Non-pigmented ciliary epithelial cell (primary cell): Measurements from ENCODE around the gene RAB3C.

Experiments used
- DNase-seq: peaks from one replicate; pipeline ENCODE4 v3.0.0-alpha.2; 2010; ENCODE audit warnings: low read depth

RAB3C gene

DNA sequence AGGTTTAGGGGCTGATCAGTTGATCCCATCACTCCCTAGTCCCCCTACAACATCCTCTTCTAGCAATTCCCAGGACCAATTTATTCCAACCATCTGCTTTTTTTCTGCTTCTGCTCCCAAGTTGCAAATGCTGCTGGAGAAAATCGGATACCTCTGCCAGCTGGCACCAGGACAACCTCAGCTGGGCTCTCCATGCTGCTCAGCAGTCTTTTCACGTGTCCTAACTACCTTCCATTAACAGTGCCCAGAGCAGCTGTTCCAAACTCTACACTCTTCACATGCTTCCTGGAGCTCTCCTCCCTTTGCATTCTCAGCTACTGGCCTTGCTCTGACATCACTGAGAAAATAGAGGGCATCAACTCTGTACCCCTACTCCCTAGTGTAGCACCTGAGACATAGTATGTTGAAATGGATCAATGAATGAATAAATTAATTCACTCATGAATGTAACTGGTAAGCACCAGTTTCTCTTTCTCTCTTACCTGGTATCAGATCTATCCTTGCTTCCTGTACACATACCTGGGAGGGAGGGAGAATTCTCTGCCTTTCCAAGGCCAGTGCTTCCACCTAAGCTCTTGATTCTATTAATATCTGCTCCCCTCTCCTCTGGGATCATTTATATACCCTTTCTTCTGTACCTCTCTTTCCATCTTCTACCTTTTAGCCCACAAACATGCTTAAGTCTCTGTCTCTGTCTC is 191.0 kb downstream of the RAB3C start:
- no peak for DNase-seq

DNA sequence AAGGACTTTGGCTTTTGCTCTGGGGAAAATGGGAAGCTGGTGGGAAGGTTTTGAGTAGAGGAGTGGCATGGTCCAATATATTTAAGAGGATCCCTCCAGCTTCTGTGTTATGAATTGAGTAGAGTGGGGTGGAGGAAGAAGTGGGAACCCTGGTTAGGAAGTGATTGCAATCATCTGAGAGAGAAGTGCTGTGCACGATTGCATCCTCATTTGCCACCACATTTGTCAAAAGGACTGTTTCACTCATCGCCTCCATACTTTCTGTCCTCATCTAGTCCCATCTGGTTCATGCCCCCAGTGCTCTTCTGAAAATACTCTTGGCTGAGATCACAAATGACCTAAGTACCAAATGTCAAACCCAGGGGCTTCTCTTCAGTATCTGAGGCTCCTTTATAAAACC is 192.1 kb downstream of the RAB3C start:
- DNase-seq: no peak

DNA sequence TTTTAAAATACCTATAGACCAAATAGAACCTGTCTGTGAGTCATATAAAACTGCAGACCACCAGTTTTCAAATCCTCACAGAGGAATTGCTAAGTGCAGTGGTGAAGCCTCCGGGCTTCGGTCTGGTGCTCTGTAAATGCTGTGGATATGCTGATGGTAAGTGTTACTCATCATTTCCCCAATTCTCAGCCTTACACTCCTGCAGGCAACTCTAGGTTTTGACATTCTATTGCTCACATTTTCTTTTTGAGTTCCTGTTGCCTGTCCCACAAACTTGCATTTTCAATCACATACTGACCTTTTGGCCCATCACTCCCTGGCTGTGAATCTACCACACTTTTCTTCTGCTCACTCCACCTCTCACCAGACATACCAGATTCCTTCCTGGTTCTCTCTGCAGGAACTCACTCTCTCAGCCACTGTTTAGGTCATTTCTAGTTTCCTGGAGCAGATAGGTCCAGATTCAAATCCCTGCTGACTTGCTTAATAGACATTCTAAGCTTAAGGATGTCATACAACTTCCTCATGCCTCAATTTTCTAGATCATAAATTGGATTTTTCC is 192.9 kb downstream of the RAB3C start:
- DNase-seq: no peak

DNA sequence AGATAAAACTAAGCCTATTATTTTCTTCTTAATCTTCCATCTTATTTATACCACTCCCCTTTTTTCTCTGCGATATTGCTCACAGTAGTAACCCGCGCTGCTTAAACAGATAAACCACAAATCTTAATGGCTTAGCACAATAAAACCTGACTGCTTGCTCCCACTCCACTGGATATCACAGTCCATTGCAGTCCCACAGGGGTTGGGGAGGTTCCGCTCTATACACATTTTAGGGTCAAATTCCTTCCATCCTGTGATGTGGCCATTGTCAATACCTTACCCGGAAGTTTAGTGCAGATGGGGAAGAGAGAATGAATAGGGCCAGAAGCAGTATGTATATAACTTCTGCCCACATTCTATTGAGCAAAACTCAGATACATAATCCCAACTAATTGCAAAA is 193.7 kb downstream of the RAB3C start:
- no peak for DNase-seq

DNA sequence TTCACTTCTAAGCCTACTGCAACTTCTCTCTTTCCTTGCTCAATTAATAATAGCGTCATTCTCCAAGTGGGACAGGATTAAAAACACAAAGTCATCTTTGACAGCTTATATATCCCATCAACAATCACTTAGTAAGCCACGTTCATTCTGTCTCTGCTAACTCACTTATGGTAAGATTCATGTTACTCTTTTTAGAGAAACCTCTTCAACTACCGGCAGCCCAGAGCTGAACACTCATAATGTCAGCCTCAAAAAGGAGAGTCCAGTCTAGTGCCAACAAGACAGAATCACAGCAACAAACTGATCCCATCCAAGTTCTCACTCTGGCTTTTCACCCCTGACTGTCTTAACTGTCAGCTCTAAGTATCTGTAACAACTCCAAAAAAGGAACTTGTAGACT is 196.0 kb downstream of the RAB3C start:
- no peak for DNase-seq

DNA sequence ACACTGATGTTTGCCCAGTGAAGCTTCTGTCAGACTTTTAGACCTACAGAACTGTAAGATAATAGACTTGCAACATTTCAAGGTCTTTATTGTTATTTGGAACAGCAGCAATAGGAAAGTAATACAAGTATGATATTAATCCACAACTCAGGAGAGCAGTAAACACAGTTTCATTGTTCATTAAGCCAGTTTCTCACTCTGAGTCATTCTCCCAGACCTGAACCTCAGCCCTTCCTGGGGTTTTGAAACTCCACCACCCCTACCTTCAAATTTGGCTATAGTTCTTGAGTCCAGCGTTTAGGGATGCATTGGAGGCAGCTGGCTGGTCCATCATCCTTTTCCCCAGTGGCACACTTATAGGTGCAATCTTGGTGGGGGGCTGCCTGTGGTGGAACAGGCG is 203.2 kb downstream of the RAB3C start:
- no peak for DNase-seq

DNA sequence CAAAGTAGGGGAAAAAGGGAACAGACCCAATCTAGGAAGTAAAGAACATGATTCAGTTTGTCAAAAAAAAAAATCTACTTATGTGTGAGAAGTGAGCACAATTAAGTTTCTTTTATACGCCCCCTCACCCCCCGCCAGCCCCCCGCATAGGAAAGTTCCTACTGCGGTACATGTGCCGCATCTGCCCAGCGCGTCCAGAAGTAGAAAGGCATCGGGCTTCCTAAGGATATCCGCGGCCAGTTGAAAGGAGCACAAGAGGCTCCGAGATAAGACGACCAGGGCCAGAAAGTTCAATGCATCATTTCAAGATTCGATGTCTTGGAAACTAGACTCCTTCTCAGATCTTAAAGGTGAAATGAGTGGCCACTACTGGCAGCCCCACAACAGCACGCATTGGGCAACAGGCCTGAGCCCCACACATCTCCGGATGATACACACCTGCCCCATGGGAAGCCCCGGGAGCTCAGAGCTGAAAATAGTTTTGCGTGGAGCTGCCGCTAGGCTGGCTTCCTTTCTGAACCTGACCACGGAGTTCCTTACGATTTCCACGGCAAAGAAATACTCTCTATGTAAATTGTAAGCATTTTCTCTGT is 203.9 kb downstream of the RAB3C start:
- DNase-seq: no peak

DNA sequence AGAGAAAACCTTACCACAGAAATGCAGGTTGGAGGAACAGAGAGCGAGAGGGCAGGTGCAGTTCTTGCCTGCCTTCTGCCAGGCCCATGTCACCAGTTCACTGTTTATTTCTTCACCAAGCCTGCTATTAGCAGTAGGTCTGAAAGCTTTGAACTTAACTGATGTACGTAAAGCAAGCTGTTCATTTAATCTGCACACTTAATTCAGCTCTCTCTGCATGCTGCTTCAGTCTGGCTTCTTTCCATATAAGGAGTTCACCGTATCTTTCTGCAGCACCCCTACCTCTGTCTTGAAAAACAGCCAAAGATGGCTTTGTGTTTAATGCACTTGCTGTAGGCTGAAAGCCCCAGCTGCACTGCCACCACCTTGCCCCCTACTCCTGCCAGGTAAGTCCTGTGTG is 205.1 kb downstream of the RAB3C start:
- DNase-seq: no peak

DNA sequence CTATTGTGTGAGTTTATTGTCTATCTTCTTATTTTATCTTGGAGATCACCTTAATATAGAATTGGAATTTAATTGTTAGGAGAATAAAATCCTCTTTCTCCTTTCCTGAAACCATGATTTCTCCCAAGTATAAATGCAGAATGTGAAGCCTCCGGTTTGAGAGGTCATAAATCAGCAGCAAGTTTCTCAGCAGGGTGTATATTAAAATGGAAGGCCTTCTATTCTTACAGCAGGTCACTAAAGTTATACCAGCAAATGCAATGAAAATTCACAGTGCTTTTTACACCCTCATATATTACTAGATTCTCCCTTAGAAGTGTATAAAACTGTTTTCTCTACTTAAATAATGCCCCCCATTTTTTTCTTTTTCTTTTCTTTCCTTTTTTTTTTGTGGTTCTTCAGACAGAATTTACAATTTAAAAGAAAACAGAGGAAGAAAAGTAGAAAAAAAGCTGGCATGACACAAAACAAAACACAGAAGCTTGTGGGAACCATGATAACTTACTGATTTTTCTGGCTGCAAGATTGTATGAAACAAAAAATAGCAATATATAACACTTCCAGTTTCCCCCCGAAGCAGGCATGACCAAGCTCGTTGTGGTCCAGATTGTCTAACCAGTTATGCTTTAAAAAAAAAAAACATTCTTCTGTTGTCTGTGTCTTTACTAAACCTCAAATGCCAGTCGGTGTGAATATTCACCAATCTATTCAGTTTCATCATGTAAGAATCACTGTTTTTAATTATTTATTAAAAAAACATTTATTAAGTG is 211.2 kb downstream of the RAB3C start:
- no peak for DNase-seq

DNA sequence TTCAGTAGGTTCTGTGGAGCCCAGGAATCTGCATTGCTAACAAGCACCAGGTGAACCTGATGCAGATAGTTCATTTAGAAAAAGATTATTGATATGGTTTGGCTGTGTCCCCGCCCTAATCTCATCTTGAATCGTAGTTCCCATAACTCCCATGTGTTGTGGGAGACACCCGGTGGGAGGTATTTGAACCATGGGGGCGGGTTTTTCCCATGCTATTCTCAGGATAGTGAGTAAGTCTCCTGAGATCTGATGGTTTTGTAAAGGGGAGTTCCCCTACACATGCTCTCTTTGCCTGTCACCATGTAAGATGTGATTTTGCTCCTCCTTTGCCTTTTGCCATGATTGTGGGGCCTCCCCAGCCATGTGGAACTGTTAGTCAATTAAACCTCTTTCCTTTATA is 212.0 kb downstream of the RAB3C start:
- no peak for DNase-seq

DNA sequence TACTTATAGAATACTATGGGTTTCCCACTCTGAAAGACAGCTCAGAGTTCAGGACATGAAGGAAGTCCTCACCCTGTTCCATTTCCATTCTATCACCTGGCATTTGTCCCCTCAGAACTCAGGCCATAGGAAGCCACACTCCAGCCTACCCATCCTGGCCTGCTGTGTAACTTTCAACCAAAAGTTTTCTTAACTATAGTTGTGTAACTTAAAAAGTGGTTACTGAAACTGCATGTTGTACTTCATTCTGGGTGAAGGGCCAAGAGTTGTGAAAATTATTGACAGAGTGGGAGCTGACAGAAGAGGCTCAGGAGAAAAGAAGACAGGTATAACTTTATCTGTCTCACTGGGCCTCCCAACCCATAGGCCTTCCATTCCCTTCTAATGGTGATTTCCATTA is 212.5 kb downstream of the RAB3C start:
- DNase-seq: no peak

DNA sequence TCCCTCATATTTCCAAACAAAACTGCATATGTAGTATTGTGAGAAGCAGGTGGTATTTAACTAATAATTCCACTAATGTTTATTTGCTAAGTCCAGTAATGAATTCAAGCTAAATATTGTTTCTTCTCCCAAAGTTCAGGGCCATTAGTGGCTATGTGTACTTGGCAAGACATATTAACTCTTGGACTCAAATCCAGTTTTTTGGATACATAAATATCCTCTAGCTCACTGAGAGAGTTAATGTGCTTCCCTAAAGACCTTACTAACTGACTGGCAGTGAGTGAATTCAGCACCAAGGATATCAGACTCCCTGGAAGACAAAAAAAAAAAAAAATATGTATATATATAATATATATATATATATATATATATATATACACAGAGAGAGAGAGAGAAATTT is 214.1 kb downstream of the RAB3C start:
- DNase-seq: no peak

DNA sequence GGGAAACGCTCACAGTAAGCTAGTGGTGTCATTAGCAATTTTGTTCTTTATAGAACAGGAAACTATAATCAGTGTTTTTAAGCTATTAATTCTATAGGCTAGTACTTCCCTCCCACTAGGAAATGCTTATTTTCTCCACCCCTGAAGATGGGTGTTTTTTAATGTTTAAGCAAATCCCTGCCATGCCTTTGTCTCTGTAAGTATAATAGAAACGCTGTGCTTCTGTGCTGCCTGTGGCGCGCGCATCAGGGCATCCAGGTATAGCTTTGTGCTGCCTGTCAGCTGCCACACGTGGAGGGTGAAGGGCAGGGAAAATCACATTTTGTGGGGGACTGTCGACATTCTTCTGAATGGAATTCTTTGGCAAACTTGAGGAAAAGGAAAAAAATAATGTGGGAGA is 217.5 kb downstream of the RAB3C start:
- no peak for DNase-seq

DNA sequence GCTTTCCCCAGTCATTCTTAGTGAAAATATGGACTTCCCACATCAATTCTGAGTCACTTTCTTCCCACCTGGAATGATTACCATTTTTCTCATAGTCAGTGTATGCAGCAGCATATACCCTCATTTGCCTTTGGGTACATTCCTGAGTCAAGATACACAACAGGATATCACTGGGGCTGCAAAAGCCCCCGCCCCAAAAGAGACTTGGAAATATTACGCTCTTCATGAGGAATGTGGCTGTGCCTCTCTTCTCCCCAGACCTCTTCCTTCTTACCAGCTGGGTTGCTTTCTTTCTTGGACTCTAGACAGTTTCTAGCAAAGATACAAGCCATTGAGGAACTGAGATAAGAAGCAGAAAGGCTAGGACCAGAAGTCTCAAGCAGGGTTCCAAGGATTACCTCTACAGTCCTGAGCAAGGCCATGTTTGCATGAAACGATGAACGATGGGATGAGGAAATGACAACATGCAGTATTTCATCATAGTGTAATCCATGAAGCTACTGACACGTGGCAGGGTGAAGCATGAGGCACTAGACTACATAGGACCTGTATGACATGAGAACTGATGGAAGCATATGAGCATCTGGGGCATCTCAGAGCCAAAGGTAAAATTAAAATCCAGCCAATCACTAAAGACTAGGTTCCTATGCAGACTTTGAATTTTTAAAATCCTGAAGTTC is 218.1 kb downstream of the RAB3C start:
- no peak for DNase-seq

DNA sequence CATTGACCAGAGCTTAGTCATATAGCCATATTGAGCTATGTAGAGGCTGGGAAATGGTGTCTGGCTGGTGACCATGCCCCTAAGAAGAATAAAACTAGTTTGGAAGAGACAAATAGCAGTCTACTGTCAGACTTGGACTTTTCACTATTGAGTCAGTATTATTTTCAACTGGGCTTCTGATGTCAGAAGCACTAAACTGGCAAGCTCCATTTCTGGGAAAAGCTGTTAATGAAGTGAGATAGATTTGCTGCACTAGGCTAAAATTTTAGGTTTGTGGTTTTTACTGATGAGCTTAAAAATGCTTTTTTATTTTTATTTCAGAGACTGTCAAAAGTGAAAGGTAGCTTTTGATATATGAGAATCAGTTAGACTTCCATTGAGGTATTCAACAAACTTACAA is 220.2 kb downstream of the RAB3C start:
- DNase-seq: no peak

DNA sequence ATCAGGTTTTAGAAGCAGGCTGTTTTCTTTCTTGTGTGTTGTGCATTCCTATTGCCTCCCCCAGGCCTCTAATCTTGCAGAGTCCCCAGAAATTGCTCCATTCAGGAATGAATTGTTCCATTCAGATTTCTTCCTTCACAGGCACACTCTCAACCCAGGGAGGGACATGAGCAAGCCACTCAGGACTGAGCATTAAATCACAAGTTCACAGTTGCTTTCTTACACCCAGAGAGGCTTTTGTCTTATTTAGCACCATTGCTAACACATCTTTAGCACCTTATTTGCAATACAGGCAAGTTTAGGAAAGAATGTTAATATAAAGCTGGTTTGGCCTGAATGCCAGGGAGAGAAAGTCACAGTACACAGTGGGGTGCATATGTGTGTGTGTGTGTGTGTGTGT is 221.4 kb downstream of the RAB3C start:
- DNase-seq: no peak

DNA sequence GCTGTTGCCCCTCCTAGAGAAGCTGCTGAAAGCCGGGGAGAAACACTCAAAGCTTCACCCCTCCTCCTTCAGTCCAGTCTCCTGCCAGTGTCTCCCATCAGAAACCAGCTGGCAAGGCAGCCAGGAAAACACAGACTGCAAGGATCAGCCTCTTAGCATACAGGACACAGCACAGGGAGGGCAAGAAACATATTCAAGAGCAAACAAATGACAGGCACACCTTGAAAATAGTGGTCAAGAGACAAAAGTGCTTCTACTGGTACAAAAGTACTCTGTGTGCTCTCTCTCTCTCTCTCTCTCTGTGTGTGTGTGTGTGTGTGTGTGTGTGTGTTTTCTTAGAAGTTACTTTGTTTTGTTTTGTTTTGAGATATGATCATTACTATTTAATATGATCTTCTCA is 227.2 kb downstream of the RAB3C start:
- DNase-seq: no peak

DNA sequence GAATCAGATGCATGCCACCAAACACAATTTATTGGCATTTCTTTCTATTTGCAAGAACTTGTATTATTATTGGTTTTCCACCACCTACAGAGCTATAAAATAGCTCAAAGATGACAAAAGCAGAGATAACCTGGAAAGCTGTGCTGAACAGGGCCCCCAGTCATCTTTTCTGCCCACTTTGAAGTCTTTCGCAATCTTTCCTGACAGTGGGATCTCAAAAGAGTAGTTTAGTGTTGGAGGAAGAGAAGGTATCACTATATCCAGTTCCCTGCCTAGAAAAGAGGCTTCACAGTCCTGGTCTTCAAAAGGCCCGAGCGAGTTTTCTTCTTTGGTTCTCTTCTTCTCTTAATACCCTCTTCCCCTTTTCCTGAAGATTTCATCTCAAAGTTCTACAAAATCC is 231.0 kb downstream of the RAB3C start:
- DNase-seq: no peak

DNA sequence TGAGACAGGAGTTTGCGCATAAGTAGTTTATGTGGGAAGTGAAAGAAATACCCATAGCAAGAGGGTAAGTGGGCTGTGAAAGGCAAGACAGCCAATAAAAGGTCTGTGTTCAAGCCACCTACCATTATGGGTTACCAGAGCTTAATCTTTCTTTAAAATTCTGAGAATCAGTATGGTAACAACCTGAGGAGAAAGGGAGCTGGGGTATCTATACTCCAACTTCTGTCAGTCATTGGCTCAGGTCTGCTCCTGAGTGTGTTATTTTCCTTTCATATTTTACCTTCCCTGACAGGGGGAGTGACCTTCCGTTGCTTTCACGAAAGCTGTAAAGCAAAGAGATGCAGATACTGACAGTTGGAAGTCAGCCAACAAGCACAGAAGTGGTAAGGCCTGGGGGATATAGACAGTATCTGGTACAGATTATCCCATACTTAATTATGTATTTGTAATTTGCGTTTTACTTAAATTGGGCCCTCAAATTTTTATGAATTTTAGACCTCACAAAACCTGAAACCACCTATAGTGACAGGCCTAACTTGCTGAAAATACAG is 233.4 kb downstream of the RAB3C start:
- DNase-seq: no peak

DNA sequence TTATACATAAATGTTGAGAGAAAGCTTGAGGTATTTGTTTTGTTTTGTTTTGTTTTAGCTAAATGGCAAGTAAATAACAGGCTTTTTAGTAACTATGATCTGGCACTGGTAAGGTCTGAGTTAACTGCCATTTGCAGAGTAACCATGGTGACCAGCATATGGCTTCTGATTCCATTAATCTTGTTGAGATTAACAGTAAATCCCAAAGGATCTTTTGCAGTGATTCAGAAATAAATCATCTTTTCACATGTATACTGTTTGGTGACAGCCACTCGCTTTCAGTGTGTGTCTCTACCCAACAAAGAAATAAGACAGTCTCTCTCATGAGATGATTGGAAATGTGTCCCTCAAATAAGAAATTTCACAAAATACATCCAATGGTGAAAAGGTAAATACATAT is 235.6 kb downstream of the RAB3C start:
- DNase-seq: no peak

DNA sequence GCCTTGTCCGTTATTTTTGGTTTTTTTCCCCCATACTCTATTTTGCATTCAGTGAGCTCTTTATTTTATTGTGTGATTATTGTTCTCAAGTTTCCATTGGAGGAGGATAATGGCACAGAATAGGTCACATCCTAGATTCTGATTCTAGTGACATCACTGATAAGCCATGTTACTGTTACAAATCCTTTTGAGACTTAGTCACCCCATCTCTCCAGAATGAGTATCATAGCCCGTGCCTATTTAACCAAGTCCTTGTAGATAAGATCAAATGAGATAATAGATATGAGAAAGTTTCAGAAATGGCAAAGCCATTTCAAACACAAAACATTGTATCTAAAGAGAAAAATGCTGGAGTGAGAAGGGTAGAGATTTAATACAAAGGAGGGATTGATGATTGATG is 242.6 kb downstream of the RAB3C start:
- DNase-seq: no peak

DNA sequence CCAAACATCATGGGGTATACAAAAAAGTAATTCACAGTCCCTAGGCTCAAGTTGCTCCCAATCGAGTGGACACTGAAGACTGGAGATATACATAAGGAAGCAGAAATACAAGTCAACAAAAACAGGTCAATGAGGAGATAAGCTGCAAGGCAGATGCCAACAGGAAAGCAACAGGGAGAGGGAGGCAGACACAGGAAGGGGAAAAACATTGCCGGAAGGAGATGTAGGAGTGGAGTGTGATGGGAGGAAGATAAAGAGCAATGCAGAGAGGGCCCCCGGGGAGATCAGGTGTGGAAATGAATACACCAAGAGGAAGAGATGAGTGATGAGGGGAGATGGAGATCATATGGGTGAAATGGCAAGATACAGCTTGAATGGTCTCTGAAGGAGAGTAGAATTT is 243.0 kb downstream of the RAB3C start:
- DNase-seq: no peak
